GM04503 (cell line): Measurements from ENCODE around the gene SHLD3.
"Not testable (repeated sequence)": the region's sequence is repeated elsewhere in the genome, so short reads cannot be mapped to it uniquely, and the experiment has no call there.

ENCODE experiments used
- DNase-seq: peaks from one replicate; pipeline ENCODE4 v3.0.0-alpha.2; 2012; ENCODE audit warnings: low read depth

SHLD3 gene

GRCh38 chr5:65676056-65676455 lies 51.2 kb downstream of the SHLD3 start:
- DNase-seq: not testable (repeated sequence)
